DLD1 (cell line): ENCODE results near the gene TRAIP.
"Not testable (repeated sequence)": the region's sequence is repeated elsewhere in the genome, so short reads cannot be mapped to it uniquely, and the experiment has no call there.

ENCODE experiments used
- in situ Hi-C: cut with HindIII; loops from 2 replicates; pipeline ENCODE4 v1.10.0; 2017; ENCODE audit warnings: low sequenced_read_pairs

TRAIP gene

DNA sequence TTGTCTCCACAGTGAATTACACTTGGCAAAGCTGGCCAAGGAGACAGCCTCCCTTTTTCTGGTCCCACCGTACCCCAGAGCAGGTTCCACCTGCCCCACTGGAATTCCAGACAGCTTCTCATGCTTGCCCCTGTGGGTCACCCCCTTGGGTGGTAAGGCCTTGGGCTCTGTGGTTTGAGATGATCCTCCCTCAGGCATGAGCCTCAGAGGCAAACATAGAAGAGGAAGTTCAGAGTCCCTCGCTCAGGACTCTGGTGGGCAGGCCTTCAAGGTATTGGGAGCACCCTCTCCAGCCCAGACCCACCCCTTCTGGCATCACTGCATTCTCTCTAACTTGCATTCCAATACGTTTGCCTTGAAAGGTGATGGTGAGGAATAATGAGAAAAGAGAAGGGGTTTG lies 25.0 kb downstream of the TRAIP start:
- in situ Hi-C loops = no loop called here

DNA sequence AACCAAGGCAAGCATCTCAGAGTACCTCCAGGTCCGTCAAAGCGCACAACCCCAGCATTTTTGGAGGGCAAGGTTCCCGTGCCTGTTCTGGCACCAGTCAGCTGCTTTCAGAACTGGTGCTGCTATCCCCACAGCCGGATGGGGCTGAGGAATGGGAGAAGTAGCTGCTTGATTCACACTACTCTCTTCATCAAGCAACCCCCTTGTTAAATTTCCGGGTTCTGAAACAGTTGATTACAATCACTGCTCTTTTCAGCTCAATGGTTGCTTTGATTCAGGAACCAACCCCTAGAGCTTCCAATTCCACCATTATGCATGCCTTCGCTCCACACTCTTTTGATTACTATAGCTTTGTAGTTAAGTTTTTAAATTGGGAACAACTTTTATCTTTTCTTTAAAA lies 30.3 kb downstream of the TRAIP start:
- in situ Hi-C loops = no loop called here

DNA sequence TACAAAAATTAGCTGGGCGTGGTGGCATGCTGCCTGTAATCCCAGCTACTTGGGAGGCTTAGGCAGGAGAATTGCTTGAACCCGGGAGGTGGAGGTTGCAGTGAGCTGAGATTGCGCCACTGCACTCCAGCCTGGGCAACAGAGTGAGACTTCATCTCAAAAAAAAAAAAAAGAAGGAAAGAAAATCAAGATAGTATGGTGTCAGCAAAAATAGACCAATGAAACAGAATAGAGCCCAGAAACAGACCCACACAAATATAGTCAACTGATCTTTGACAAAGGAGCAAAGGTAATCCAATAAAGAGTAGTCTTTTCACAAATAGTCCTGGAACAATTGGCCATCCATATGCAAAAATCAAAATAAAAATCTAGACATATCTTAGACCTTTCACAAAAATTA lies 33.2 kb downstream of the TRAIP start:
- in situ Hi-C loops = not testable (repeated sequence)

DNA sequence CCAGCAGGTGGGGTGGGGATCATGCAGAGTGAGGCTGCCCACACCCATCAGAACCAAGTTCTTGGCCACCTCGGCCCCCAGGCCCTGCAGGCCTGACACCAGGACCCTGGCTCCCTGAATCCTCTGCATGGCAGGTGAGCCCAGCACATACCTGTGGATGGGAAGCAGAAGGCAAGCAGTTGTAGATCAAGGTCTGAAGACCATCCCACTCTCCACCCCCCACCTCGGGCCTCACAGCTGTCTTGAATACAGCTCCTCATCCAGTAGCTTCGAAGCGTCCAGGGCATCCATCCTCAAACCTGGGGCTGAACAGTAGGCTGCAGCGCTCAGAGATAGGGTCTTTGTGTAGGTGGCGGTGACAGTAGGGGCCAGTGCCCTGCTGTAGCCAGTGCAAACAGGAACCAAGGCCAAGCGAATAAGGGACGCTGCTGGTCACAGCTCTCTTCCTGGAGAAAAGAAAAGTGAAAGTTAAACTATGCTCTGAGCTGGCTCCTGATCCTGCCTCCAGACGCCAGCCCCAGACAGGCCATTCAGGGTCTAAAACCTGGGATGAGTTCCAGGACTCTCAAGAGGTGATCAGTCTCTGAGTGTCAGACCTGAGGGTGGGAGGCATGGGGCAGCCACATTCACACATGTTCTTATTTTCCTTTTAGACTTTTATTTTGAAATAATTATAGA lies 42.7 kb downstream of the TRAIP start, which contains the start of gene UBA7:
Gene UBA7 (minus strand): TSS at position 457 of the 678 bp plus-strand sequence. CDS start 166 bp downstream, at position 291.
- in situ Hi-C loops = no loop called here

DNA sequence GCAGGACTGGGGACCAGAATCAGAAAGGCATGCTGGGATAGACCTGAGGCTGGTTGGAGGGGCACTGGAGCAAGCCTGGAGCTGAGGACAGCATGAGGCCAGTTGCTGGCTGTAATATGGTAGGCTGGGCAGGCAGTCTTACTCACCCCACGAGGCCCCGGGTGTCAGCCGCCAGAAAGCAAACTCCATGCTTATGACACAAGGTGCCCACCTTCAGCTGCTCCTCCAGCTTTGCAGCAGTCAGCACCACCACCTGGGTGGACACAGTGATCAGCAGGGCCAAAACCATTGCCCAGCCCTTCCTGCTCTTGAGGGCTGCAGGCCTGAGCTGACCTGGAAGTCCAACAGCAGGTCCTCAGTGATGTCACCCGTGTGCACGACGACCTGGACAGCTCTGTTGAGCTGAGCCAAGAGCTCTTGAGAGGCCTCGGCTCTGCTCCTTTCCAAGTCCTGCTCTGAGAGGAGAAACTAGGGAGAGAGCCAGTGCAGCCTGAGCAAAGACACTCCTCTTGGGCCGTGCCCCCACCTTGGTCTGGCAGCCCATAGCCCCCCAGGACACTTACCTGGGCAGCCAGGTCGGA lies 43.4 kb downstream of the TRAIP start:
- in situ Hi-C loops = no loop called here

DNA sequence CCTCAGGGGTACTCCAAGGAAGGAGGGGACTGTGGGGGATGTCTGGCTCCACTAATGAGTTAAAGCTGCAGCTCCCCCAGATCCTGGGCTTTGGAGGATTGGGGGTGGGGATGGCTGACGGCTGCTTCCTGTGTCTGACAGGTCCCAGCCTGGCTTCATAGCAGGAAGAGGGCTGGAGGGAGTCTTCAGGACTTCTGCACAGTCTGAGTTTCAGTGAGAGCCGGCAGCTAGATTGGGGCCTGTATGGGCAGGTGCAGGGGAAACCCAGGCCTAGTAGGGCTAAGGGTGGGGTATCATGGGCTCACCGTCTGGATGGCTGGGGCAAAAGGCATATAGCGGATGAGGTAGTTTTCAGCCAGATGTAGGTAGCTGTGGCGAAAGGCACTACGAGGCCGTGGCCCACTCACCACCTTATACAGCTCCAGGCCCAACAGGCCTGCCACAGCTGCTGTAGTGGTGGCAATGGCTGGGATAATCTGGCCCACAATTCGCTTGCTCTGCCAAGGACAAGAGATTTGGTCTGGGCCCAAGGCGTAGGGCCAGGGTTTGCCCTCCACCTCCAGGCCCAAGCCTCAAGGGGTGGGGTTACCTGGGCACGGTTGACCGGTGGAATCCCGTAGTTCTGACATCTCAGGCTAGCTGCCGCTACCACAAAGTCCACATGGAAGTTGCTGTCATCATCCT lies 48.8 kb downstream of the TRAIP start:
- in situ Hi-C loops = no loop called here

DNA sequence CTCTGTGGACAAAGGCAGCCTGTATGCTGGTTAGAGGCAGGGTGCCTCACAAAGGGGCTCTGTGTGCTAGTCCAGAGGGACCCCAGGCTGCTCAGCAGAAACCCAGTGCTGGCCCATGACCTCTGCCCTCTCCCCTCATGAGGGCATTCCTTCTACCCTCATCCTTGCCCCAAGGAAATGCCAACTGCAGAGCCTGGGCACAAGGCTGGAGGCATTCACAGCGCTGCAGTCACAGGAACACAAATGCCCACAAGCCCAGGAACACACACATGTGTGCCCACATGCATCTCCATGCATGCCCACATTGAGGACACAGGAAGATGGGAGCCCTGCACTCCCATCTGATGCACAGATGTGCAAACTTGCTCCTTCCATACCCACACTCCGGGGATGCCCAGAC lies 49.5 kb downstream of the TRAIP start:
- in situ Hi-C loops = no loop called here

DNA sequence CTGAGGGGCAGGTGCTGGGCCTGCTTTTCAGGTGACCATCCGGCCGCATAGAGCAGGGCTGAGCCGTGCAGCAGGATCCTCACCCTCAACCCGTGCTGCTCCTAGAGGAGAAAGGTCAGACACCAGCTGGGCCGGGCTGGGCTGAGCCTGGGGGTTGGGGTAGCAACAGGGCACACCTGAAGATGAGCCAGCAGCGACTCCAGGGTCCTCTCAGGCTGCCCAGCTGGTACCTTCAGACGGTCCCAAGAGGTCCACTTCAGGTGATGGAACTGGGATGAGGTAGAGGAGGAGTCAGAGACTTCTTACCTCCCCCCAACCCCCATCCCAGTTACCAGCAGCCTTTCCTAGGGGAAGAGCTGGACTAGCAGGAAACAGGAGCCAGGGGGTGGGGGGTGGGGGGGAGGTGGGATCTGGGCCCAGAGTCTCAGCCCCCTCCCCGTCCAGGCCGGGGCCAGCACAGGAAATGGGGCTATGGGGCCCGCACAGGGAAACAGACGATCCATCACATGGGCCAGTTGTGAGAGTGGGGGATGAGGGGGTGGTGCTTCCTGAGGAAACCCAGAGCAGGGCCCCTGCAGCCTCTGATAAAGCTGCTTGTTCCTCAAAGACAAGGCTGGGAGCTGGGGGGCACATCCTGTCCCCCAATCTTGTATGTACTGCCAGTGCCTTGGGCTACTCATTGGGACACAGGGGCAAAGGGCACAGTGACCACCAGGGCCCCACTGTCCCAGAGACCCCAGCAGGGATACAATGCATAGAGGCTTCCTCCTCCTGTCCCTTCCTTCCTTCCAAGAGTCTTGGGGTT lies 50.3 kb downstream of the TRAIP start:
- in situ Hi-C loops = no loop called here

DNA sequence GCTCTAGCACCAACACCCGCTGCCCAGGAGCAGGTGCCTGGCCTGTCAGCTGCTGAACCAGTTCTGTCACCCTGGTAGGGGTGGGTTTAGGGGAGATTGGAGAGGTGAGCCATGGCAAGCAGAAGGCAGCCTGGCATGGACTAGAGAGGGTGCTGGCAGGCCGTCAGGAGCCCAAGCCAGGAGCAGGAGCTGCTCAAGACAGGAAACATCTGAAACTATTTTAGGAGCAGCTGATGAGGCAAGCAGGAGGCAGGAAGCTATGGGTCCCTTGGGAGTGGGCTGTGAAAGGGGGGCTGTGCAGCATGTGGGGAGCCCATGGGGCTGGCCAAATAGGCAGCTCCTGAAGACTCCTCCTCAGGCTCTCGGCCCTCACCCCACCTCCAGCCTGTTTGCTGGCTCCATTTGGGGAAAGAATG lies 51.0 kb downstream of the TRAIP start:
- in situ Hi-C loops = no loop called here

DNA sequence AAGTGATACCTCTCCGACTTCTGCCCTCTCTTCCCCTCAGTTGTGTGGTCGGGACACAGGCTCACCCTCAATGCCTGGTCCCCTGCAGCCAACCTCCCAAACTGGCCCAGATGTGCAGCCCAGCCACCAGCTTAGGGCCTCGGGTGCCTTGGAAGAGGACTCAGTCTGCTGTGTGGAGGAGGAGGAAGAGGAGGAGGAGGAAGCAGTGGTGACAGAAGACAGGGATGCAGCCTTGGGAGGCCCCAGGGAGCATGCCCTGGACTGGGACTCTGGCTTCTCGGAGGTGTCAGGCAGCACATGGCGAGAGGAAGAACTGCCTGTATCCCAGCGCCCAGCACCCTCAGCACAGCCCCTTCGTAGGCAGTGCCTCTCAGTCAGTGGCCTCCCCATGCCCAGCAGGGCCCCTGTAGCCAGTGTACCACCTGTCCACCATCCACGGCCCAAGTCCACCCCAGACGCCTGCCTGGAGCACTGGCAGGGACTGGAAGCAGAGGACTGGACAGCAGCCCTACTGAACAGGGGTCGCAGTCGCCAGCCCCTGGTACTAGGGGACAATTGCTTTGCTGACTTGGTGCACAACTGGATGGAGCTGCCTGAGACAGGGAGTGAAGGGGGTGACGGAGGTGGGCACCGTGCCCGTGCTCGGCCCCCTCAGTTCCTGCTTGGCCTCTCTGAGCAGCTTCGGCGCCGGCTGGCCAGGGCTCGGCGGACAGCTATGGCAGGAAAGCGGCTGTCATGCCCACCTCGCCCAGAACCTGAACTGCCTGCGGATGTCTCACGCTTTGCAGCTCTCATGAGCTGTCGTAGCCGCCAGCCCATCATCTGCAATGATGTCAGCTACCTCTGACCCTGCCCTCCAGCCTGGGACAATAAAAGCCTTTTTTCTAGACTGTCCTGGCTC lies 52.0 kb downstream of the TRAIP start:
- in situ Hi-C loops = no loop called here

DNA sequence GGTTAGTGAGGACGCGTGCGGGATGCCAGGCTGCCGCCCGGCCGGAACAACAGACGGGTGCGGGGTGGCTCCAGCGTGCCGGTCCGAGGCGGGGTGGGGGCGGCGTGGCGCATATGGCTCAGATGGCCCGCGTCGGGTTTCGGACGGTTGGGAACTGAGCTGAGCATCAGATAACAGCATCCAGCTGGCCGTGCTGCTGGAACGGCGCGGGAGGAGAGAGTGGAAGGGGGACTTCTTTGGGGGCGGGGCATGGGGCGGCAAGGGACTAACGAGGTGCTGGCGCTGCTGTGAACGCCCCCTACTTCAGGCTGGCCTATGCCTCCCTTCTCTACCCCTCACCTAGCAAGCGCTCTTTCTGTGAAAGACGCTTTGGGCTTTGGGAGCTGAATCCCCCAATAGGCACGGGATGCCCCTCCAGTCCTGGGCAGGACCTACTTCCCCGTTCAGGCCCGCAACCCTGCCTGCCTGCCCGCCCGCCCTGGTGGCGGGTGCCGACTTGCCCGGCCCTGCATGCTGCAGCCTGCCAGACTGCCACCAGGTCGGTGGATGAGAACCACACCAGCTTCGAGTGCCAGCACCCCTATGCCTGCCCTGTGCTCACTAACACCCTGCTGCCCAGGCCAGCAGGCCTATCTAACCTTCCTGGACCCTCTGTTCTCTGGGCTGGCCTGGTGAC lies 52.8 kb downstream of the TRAIP start:
- in situ Hi-C loops = no loop called here

DNA sequence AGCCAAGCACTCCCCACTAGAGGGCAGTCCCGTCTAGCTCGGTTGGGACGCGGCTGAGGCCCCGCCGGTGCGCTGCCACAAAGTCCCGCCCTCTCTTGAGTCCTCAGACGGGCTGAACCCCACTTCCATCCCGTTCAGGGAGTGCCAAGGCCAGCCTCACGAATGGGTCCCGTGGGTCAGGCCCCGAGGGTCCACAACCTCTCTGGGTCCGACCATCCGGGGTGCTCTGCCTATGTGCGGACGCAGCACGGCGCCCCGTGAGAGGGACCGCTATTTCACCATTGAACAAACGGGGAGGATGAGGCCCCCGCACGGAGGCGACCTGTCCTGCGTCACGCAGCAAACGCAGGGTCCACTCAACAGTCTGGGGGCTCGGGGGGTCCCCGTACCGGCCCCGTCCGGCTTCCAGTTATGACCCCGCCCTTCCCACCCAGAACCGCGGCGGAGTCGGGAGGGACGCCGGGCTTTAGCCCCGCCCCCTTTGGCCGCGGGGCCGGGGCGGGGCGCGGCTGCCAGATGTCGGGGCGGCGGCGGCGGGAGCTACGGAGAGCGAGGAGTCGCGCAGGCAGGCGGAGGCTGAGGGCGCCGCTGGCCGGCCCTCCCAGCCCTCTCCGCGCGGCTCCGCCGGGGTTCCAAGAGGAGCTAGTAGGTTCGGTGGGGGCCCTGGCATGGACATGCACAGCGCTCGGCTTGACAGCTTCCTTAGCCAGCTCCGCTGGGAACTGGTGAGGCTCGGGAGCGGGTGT lies 53.5 kb downstream of the TRAIP start, which contains the start of gene INKA1:
Gene INKA1 (plus strand): TSS at position 543 of the 746 bp plus-strand sequence. CDS start 132 bp downstream, at position 675.
- in situ Hi-C loops = no loop called here

DNA sequence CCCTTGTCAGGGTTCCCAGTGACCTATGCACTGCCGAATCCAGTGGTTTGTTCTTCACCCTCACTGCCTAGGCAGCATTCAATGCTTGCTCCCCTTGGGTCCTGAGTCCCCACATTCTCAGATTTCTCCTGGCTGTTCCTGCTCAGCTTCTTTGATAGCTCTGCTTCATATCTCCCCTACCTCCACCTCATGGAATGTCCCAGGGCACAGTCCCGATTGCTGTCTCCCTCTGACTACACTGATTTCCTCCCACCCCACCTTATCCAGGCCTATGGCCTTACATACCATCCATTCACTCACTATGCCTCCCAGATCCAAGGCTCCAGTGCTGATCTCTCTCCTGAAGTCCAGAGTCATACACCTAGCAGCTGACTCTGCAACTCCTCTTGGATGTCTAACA lies 55.2 kb downstream of the TRAIP start:
- in situ Hi-C loops = no loop called here

DNA sequence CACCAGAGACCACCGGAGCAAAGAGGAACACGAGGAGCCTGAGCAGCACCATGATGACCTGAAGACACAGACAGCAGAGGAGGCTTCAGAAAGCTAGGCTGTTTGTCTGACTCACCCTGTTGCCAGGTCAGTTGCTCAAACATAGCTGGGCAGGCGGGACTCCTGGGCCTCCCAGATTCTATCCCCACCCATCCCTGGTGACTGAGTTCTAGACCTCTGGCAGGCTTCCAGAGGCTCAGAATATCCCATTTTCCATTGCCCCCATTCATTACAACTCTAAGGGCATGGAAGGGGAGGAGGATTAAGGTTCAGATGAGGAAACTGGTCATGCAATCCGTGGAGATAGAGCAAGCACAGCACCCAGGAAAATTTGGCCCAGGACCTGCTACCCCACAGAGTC lies 56.6 kb downstream of the TRAIP start, which contains the start of gene CDHR4:
Gene CDHR4 (minus strand): TSS at position 113 of the 400 bp plus-strand sequence. CDS start 61 bp downstream, at position 52.
- in situ Hi-C loops = no loop called here

DNA sequence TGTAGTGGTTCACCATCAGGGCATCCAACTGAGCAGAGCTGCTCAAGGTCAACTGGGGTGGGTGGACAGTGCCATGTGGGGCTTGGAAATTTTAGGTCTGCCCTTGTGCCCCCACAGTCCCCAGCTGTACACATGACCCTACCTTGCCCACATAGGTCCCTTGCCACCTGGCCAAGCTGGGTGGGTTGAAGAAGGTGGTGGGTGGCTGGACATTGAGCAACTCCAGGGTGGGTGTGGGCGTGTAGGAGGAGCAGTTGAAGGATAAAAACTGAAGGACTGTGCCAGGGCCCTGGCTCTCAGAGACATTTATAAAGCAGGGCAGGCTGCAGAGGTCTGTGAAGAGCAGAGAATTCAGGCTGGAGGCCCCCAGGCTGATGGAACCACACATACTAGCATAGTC lies 57.3 kb downstream of the TRAIP start:
- in situ Hi-C loops = no loop called here

DNA sequence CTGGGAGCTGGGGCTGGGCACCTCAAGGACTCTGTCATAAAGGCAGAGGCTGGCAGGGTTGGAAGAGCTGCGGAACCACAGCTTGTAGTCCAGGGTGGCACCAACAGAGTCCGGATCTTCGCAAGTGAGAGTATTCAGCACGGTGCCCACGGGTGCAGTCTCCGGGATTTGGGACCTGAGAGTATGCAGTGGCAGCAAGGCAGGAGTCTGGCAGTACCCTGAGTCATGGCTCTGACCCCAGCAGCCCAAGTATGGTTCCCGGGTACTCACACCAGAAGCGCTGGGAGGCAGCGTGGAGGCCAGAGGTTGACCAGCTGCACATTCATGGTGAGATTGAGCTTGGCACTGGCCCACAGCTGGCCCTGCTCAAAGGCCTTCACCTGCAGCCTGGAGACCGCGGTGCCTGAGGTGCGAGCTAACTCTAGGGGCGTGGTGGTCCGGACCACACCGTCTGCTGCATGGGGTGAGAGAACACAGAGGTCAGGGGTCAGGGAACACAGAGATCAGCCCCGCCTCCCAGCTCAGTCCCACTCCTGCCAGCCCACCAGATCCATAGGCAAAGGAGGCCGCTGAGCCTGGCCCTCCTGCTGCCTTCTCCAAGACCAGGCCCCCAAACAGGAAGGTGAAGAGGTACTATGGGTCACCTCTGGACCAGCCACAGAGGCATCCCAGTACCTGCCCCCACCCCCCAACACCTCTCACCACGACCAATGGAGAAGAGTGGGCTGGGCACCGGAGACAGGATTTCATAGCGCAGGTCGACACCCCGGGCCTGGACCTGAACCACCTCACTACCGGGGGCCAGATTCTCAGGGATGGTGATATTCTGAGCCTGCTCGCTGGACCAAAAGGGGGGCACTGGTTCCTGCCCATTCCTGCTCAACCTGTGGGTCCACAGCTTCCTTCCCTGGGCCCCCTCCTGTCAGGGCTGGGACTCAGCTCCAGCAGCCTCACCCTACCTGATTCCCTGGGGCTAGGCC lies 61.1 kb downstream of the TRAIP start:
- in situ Hi-C loops = no loop called here

DNA sequence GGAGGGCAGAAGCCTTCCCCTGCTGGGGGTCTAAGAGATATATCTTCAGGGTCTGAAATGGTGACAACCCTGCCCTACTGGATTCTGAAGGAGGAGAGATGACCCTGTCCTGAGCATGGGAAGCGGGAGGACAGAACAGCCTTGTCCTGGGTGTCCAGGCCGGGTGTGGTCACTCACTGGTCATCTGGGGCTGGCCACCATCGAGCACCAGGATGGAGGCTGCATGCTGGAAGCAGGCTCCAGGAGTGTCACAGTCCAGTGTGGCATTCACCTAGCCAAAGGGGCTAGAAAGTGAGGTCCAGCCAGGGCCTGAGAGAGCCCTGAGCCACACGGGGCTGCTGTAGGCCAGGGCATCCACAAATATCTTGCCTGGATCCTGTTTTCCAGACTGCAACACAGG lies 61.9 kb downstream of the TRAIP start:
- in situ Hi-C loops = no loop called here
